ENCODE results near the gene ZNFX1.
A peak's percentile ranks its signal among the peaks of the same experiment; 100 is the strongest.

GRCh38 chr20:49288784-49289696, 11.2 kb upstream of the ZNFX1 start:
- no peak for TF ChIP-seq HDAC2 (IDR thresholded peaks at IDR 0.05)
- TF ChIP-seq CTCF (IDR thresholded peaks at IDR 0.05) = no peak
- TF ChIP-seq MAX (IDR thresholded peaks at IDR 0.05) = no peak
- no peak for TF ChIP-seq EP300 (IDR thresholded peaks at IDR 0.05)
- 0 out of 2 replicates have a peak, but pooled peaks have one; percentile 0 for TF ChIP-seq NFE2L2 (conservative IDR thresholded peaks at IDR 0.05; ENCODE audit: low read length)
